B cell (primary cell): ENCODE data around the gene LHX2. TPM values are rescaled to one million over a fixed set of nuclear protein-coding genes. Genes with fewer than 3 reads are reported as not detected.

Experiments
- ATAC-seq: fragments of 200-7000 bp; cut with Tn5 transposase; one replicate; pipeline ENCODE4 v1.10.0; 2021; ENCODE audit warnings: low read depth, mild to moderate bottlenecking, moderate number of reproducible peaks, moderate library complexity
- CTCF ChIA-PET: fragments of 350-600 bp; sonication (Branson Sonifier 250); formaldehyde crosslinking; loops from one replicate; lab custom pipeline; 2021; ENCODE audit warnings: antibody characterized with exemption, inconsistent platforms; lab: Charles Lee
- POLR2A ChIA-PET: fragments of 350-600 bp; sonication (Branson Sonifier 250); formaldehyde crosslinking; loops from one replicate; lab custom pipeline; 2021; ENCODE audit warnings: antibody characterized with exemption; lab: Charles Lee
- DNase-seq: peaks from one replicate; pipeline ENCODE4 v3.0.0; 2013
- H2AFZ ChIP-seq: 2 replicates; pipeline ENCODE4 v1.6.1; 2012; ENCODE audit warnings: mild to moderate bottlenecking, low read depth, low read length; ENCODE audit not compliant: insufficient read depth, poor library complexity, severe bottlenecking
- H3K27ac ChIP-seq, 2 donors: 1 replicate in 1 of 2; 2 replicates in 1 of 2; pipeline ENCODE4 v1.5.1; 2012 to 2013; ENCODE audit warnings: low read length in 2 of 2, mild to moderate bottlenecking in 2 of 2, moderate library complexity in 1 of 2
- H3K27me3 ChIP-seq, 4 experiments: fragments of 200-600 bp in 1 of 4; sonication (generic) in 1 of 4; replicated peaks in 1 of 4; 1 replicate in 2 of 4; 2 replicates in 2 of 4; pipeline versions ENCODE4 v1.6.1 to v1.7.0; 2013 to 2016; ENCODE audit warnings: low read length in 3 of 4, mild to moderate bottlenecking in 2 of 4, mixed read lengths in 1 of 4, moderate library complexity in 1 of 4; ENCODE audit not compliant: insufficient read depth in 4 of 4, control insufficient read depth in 3 of 4; ENCODE audit errors: control extremely low read depth in 1 of 4
- H3K36me3 ChIP-seq, 2 experiments: replicated peaks in 1 of 2; 1 replicate in 1 of 2; 2 replicates in 1 of 2; pipeline versions ENCODE4 v1.6.1 to v1.7.1; 2013; ENCODE audit warnings: low read length in 1 of 2; ENCODE audit not compliant: insufficient read depth in 2 of 2, control insufficient read depth in 1 of 2; ENCODE audit errors: control extremely low read depth in 1 of 2, extremely low read depth in 1 of 2
- H3K4me1 ChIP-seq, 2 donors: fragments of 200-600 bp in 1 of 2; sonication (generic) in 1 of 2; 1 replicate in 1 of 2; 2 replicates in 1 of 2; pipeline versions ENCODE4 v1.5.1 to v1.6.1; 2013 to 2017; ENCODE audit warnings: low read length in 2 of 2; ENCODE audit not compliant: control insufficient read depth in 2 of 2, insufficient read depth in 2 of 2
- H3K4me2 ChIP-seq: replicated peaks from 2 replicates; pipeline ENCODE3; 2012; ENCODE audit warnings: mild to moderate bottlenecking, low read depth, low read length; ENCODE audit not compliant: poor library complexity, severe bottlenecking
- H3K4me3 ChIP-seq, 5 experiments: fragments of 200-600 bp in 1 of 5; sonication (generic) in 1 of 5; 1 replicate in 3 of 5; 2 replicates in 2 of 5; pipeline versions ENCODE4 v1.5.1 to v1.7.0; 2011 to 2016; ENCODE audit warnings: low read length in 4 of 5, mild to moderate bottlenecking in 4 of 5, low read depth in 2 of 5, control low read depth in 1 of 5, moderate library complexity in 1 of 5; ENCODE audit not compliant: insufficient read depth in 1 of 5; ENCODE audit errors: control extremely low read depth in 1 of 5, extremely low read depth in 1 of 5
- H3K79me2 ChIP-seq: fragments of 200-600 bp; sonication (generic); one replicate; pipeline ENCODE4 v1.6.0; 2016; ENCODE audit warnings: low read length; ENCODE audit not compliant: control insufficient read depth, insufficient read depth
- H3K9ac ChIP-seq: fragments of 200-600 bp; sonication (generic); 2 replicates; pipeline ENCODE4 v1.6.1; 2017; ENCODE audit warnings: mild to moderate bottlenecking, low read length, moderate library complexity
- H3K9me3 ChIP-seq, 3 donors: one replicate each; pipeline versions ENCODE4 v1.6.1 to v1.7.1; 2013; ENCODE audit warnings: low read length in 2 of 3; ENCODE audit not compliant: control insufficient read depth in 2 of 3, insufficient read depth in 1 of 3; ENCODE audit errors: control extremely low read depth in 1 of 3
- H4K20me1 ChIP-seq: 2 replicates; pipeline ENCODE4 v1.6.0; 2012; ENCODE audit warnings: mild to moderate bottlenecking, low read length; ENCODE audit not compliant: insufficient read depth, control insufficient read depth, poor library complexity, severe bottlenecking
- H3K27ac Mint-ChIP-seq: one replicate; pipeline ENCODE4 v1.8.0; 2021; ENCODE audit warnings: mixed read lengths
- H3K27me3 Mint-ChIP-seq: one replicate; pipeline ENCODE4 v1.8.0; 2021; ENCODE audit warnings: mixed read lengths
- H3K4me1 Mint-ChIP-seq: one replicate; pipeline ENCODE4 v1.8.0; 2021; ENCODE audit warnings: mixed read lengths
- H3K4me3 Mint-ChIP-seq: one replicate; pipeline ENCODE4 v1.8.0; 2021; ENCODE audit warnings: mixed read lengths
- H3K9me3 Mint-ChIP-seq: one replicate; pipeline ENCODE4 v1.8.0; 2022; ENCODE audit warnings: mixed read lengths; ENCODE audit not compliant: insufficient read depth
- EZH2 ChIP-seq: IDR thresholded peaks from 2 replicates; pipeline ENCODE4 v1.6.1; 2012; ENCODE audit warnings: borderline replicate concordance, low read depth, mild to moderate bottlenecking, moderate library complexity, low read length; ENCODE audit not compliant: insufficient read depth, poor library complexity, severe bottlenecking
- WGBS: methylation state at CpG from one replicate; pipeline ENCODE4 v1.1.5; 2013; ENCODE audit warnings: missing lambda C conversion rate; ENCODE audit not compliant: insufficient coverage; 5-methylcytosine and 5-hydroxymethylcytosine counted together
- intact Hi-C: fragments of 100-400 bp; cut with micrococcal nuclease; formaldehyde crosslinking; loops from one replicate; pipeline ENCODE4 v1.10.0; 2022
- polyA plus RNA-seq: library from polyadenylated mRNA; depleted of rRNA; stranded (reverse); fragments of >200 nt; gene quantifications from 2 replicates; pipeline ENCODE4 v1.2.3, GENCODE V29; 2012
- total RNA-seq, 2 donors: library from RNA; stranded (reverse); fragments of 120-200 nt in 1 of 2; gene quantifications; 1 replicate in 1 of 2; 2 replicates in 1 of 2; pipeline versions ENCODE4 v1.2.3 to v1.2.4, GENCODE V29; 2013 to 2022
- TF ChIP-seq, protein P1 (sequence below): fragments of 200-600 bp; IDR thresholded peaks from one replicate; pipeline ENCODE4 v1.8.0; 2022; ENCODE audit warnings: antibody characterized with exemption, mild to moderate bottlenecking

LHX2 gene
- total and polyA plus RNA-seq, 2 donors (not counting 1 experiment from before 2014, with no cell fraction given), result 0.66 TPM; not detected in 1

DNA sequence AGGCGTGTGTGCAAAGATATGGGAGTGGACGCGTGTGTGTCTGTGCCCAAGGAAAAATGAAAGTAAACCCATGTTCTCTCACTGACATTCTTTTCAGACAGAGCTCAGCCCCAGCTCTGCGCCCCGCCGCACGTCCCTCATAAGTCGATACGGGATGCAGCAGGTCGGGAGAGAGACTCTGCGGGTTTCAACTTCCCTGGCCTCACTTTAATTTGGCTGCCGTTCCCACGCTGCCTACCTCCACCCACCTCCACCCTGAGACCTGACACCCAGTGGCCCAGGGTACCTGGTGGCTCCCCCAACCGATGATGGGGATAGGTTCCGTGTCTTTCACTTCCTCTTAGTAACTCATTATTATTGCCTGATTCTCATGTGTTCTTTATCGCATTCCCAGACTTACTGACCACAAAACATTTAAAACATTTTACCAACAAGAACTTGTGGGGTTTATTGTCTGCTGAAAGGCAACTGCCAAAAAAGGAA, 19.4 kb downstream of the LHX2 start:
- CTCF ChIA-PET, result no interaction called here
- H3K4me1 Mint-ChIP-seq, result peaks cover 4% of the 10 kb centered on the region
- no peak overlapping the region for H3K4me3 ChIP-seq
- H3K9me3 Mint-ChIP-seq, result no peaks in the 10 kb centered on the region
- POLR2A ChIA-PET, result no interaction called here
- H4K20me1 ChIP-seq, result no peaks in the 10 kb centered on the region
- H3K27ac ChIP-seq, result no peak overlapping the region
- DNase-seq (no peak), ATAC-seq (no peak)
- peaks cover 53% of the 10 kb centered on the region for H3K27me3 Mint-ChIP-seq
- peaks cover 0 to 44% (median 16%) of the 10 kb centered on the region in 4 experiments for H3K27me3 ChIP-seq
- no peaks in the 10 kb centered on the region for H3K79me2 ChIP-seq
- H3K4me1 ChIP-seq, result peaks cover 0 to 3% of the 10 kb centered on the region in 2 donors
- H3K36me3 ChIP-seq, result no peaks in the 10 kb centered on the region
- no peak overlapping the region for H2AFZ ChIP-seq
- no peak overlapping the region for H3K9ac ChIP-seq
- 80% methylated on average over 15 of the region's 16 CpGs for WGBS
- H3K9me3 ChIP-seq, result peaks cover 0 to 4% (median 0%) of the 10 kb centered on the region in 3 donors
- H3K4me3 Mint-ChIP-seq, result peak overlapping the region; percentile 39
- intact Hi-C loops, result no loop called here
- TF ChIP-seq, protein P1, sequence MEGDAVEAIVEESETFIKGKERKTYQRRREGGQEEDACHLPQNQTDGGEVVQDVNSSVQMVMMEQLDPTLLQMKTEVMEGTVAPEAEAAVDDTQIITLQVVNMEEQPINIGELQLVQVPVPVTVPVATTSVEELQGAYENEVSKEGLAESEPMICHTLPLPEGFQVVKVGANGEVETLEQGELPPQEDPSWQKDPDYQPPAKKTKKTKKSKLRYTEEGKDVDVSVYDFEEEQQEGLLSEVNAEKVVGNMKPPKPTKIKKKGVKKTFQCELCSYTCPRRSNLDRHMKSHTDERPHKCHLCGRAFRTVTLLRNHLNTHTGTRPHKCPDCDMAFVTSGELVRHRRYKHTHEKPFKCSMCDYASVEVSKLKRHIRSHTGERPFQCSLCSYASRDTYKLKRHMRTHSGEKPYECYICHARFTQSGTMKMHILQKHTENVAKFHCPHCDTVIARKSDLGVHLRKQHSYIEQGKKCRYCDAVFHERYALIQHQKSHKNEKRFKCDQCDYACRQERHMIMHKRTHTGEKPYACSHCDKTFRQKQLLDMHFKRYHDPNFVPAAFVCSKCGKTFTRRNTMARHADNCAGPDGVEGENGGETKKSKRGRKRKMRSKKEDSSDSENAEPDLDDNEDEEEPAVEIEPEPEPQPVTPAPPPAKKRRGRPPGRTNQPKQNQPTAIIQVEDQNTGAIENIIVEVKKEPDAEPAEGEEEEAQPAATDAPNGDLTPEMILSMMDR, result no peak
- TF ChIP-seq EZH2, result no peak
- H3K4me2 ChIP-seq, result no peak overlapping the region
- H3K27ac Mint-ChIP-seq, result no peak overlapping the region

DNA sequence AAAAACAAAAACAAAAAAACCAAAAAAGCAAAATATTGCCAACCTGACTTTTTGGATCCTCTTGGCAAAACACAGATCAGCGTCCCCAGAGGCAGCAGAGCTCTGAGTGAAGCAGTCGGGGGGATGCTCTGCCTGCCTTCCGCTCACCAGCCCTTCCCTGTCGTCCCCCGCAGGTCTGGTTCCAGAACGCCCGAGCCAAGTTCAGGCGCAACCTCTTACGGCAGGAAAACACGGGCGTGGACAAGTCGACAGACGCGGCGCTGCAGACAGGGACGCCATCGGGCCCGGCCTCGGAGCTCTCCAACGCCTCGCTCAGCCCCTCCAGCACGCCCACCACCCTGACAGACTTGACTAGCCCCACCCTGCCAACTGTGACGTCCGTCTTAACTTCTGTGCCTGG, 20.7 kb downstream of the LHX2 start:
- peaks cover 0 to 4% (median 0%) of the 10 kb centered on the region in 3 donors for H3K9me3 ChIP-seq
- peaks cover 0 to 3% of the 10 kb centered on the region in 2 donors for H3K4me1 ChIP-seq
- H4K20me1 ChIP-seq, result no peaks in the 10 kb centered on the region
- H2AFZ ChIP-seq, result no peak overlapping the region
- no peaks in the 10 kb centered on the region for H3K36me3 ChIP-seq
- DNase-seq (no peak), ATAC-seq (no peak)
- Mint-ChIP-seq H3K4me1 (peaks cover 4% of the 10 kb centered on the region), H3K27me3 (peaks cover 49% of the 10 kb centered on the region), H3K4me3 (no peak overlapping the region), H3K9me3 (no peaks in the 10 kb centered on the region), H3K27ac (no peak overlapping the region)
- no peak overlapping the region for H3K4me3 ChIP-seq
- intact Hi-C loops, result no loop called here
- H3K9ac ChIP-seq, result no peak overlapping the region
- TF ChIP-seq, protein P1, result no peak
- no peak for TF ChIP-seq EZH2
- H3K79me2 ChIP-seq, result no peaks in the 10 kb centered on the region
- no peak overlapping the region for H3K27ac ChIP-seq
- H3K27me3 ChIP-seq, result peaks cover 0 to 40% (median 16%) of the 10 kb centered on the region in 4 experiments
- ChIA-PET CTCF (no interaction called here), POLR2A (no interaction called here)
- 10% methylated on average over 24 of the region's 24 CpGs for WGBS
- H3K4me2 ChIP-seq, result no peak overlapping the region
